ENCODE data around the gene ACTR3.

DNA sequence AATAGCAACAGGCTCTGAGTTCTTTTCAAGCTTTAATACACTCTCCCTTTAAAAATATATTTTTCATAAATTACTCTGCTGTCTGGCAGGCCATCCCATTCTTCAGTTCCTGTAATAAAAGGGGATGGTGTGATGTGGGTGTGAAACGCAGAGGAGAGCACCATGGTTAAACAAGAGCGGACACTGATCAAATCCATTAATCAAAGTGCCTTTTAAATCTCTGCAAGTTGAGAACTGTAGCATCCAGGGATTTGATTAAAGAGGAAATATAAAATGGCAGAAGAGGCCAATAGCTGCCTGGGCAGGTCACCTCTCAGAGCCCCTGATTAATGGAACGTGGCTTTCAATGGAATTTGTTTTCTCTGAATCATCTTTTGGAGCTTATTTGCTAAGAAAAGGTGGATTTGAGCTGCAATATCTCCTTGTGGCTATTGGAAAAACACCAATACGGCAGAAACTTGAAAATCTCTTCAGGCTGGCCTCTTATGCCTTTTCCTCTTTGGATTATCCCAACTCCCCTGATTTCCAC lies 96.9 kb downstream of the ACTR3 start:
- TF ChIP-seq EZH2 (IDR thresholded peaks at IDR 0.05; ENCODE audit: borderline replicate concordance, low read depth, low read length, severe bottlenecking), result no peak
- no peak for TF ChIP-seq CTCF (IDR thresholded peaks at IDR 0.05; ENCODE audit: borderline replicate concordance, extremely low read depth, low read length, poor library complexity, severe bottlenecking)

Measured in DND-41 (cell line).